Measurements from ENCODE around the gene SCNN1B.

Gene SCNN1B

DNA sequence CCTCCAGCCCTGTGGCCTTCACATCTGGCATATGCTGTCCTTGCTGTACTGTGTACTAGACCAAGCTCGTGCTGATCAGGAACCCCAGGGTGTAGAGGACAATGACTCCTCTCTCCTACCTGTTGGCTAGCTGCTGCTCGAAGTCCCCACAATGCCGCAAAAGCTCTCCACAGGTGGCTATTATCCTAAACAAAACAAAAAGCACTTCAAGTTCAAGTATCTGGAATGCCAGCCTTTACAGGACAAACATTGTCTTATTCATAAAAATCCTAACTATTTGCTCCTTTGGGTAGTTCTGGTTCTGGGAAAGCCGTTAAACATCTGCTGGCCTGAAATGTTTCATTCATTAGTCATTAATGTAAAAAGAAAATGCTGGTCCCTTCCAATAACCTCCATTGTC is 108.1 kb downstream of the SCNN1B start:
- no peak for DNase-seq

DNA sequence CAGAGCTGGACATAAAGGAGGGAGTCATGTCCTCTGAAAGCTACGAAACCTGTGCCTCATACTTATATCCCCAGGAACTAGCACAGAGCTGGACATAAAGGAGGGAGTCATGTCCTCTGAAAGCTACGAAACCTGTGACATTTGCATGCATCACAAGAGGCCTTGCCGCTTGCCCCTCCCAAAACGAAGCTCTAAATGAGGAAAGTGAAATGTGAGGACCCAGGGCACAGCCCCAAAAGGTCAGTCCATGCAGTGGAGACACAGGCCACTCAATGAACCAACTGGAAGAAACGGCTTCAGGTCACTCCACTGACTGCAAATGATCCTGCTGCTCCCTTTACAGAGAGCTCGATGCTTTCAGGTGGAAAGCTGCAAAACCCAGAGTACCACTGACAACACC is 112.6 kb downstream of the SCNN1B start:
- DNase-seq: no peak

DNA sequence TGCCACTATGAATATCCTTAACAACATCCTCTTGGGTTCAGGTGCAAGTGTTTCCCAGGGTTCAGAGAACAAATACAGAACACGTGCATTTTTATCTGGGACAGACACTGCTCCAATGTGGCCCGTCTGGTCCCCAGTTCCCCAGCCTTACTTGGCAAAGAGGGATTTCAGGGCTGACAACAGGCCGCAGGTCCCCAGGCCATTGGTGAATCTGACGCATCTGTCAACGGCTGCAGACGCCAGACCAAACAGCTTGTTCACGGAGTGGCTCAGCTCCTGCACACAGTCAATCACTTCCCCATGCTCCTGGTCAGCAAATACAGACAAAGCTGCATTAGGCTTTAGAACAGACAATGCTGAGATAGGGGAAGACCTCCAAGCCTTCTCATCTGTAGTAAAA is 114.7 kb downstream of the SCNN1B start:
- DNase-seq: no peak

DNA sequence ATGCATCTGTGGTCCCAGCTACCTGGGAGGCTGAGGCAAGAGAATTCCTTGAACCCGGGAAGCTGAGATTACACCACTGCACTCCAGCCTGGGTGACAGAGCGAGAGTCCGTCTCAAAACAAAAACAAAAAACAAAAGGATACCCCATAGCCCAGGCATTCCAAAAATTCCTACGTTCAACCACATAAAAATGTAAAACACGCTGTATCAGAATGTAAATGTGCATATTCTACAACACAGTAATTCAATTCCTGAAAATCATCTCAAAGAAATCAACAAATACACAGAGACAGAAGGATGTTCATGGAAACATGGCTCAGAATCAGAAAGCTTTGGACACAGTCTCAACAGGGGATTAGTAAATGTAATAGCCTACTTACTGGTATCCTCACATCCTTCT is 117.9 kb downstream of the SCNN1B start:
- no peak for DNase-seq

DNA sequence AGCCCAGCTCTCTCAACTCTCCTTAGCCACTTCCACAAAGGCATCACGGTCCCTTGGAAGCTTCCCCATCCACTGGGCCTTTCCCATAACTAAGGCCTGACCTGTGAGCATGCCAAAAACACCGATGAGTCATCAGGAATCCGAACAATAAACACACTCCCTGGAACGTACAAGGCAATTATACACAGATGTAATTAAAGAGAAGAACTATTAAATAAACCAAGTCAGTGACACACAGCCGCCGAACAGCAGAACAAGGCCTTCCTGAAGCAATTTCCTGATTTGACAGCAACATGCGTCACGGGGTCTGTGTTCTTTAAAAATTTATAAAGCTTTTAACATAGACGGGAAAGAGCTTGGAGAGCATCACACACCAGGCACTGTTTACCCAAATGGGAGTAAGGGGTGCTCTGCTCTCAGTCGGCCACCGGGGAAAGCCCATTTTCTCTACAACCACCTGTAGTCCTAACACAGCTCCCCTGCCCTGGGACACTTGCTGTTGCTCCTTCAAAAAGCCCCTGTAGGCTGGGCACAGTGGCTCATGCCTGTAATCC is 121.5 kb downstream of the SCNN1B start:
- DNase-seq: no peak

DNA sequence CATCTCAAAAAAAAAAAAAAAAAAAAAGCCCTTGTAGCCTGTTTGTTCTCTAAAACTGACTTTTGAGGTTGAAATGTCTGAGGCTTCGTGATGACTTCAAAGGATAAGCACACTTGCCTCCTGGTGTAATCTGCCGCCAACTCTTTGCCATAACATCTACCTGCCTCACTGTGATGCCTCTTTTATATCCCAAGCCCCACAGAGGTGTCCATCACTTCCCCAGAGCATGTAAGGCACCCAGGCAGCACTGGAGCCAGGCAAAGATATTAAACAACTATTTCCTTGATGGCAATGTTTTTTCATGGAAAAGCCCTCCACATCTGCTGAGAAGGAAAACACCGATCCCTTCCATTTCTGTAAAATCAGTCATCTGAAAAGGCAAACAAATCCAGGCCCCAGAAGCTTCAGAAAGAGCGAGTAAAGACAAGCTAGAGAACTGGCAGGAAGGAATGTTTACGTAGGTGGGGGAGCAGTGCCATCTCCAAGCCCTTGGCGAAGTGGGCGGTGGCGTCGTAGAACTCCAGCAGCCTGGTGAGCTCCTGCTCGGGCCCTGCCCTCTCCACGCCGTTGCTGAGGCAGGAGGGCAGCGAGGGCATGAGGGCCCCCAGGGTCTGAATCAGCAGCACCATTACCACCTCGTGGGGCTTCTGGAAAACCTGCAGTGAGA is 122.3 kb downstream of the SCNN1B start:
- peak in 1 of 2 experiments; percentile 4 for DNase-seq

DNA sequence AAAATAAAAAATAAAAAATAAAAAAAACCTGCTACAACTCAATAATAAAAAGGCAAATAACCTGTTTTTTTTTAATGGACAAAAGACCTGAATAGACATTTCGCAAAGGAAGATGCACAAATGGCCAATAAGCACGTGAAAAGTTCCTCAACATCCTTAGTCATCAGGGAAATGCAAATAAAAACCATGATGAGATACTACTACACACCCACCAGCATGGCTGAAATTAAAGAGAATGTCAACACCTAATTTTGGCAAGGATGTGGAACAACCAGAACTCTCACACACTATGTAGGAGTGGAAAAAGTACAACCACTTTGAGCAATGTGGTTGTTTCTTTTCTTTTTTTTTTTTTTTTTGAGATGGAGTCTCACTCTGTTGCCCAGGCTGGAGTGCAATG is 126.2 kb downstream of the SCNN1B start:
- DNase-seq: no peak
